CD4-positive, alpha-beta T cell treated with Interferon alpha-2 for 1 hour (primary cell): ENCODE results near the gene NRP2.

Source experiments
- DNase-seq, 2 donors: peaks; one replicate each; pipeline ENCODE4 v3.0.0-alpha.2; 2020 to 2022

NRP2 gene, protein sequence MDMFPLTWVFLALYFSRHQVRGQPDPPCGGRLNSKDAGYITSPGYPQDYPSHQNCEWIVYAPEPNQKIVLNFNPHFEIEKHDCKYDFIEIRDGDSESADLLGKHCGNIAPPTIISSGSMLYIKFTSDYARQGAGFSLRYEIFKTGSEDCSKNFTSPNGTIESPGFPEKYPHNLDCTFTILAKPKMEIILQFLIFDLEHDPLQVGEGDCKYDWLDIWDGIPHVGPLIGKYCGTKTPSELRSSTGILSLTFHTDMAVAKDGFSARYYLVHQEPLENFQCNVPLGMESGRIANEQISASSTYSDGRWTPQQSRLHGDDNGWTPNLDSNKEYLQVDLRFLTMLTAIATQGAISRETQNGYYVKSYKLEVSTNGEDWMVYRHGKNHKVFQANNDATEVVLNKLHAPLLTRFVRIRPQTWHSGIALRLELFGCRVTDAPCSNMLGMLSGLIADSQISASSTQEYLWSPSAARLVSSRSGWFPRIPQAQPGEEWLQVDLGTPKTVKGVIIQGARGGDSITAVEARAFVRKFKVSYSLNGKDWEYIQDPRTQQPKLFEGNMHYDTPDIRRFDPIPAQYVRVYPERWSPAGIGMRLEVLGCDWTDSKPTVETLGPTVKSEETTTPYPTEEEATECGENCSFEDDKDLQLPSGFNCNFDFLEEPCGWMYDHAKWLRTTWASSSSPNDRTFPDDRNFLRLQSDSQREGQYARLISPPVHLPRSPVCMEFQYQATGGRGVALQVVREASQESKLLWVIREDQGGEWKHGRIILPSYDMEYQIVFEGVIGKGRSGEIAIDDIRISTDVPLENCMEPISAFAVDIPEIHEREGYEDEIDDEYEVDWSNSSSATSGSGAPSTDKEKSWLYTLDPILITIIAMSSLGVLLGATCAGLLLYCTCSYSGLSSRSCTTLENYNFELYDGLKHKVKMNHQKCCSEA

DNA sequence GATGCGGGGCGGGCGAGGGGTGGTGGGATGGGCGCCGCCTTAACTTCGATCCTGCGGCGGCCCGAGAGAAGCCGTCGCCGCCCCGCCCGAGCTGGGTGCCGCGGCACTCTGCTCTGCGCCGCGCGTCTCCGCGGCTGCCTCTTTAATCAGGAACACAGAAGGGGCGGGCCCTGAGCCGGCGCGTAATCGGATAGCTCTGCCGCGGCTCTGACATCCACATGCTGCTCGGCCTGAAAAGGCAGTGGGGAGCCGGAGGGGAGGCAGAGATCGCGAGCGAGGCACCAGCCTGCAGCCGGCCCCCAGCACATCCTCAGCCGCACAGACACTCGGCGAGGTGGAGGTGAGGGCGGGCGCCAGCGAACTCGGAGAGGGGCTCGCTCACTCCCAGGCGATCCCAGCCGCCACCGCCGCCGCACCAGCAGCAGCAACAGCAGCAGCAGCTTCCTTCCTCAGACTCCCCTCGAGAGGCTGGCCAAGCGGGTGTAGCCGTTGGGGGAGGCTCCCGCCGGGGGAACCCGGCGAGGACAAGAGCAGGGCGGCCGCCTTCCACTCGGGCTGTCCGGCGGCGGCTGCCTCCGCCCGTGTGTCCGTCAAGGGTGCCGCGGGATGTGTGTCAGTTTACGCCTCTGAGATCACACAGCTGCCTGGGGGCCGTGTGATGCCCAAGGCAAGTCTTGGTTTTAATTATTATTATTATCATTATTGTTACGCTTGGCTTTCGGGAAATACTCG is at the start of gene NRP2:
Gene NRP2, plus strand, starts transcription at position 263 of the 732 bp plus-strand sequence. CDS start 790 bp downstream, outside the sequence.
- DNase-seq: peak; percentile 36 to 60

DNA sequence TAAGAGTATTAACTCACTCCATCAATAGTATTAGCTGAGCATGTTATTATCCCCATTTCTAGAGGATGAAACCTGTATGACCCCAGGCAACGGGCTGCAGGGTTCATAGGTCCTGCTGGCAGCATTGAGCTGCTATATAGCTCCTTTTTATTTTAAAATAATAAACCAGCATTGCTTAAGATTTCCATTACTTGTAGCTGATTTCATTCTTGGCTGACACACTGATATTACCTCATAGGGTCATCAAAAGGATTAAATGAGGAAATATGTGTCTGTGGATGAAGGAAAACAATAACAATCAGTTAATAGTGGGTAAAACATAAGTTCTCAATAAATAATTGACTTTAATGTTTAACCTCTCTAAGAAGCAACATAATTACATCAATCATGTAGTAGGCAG is 48.3 kb upstream of the NRP2 start:
- no peak for DNase-seq

DNA sequence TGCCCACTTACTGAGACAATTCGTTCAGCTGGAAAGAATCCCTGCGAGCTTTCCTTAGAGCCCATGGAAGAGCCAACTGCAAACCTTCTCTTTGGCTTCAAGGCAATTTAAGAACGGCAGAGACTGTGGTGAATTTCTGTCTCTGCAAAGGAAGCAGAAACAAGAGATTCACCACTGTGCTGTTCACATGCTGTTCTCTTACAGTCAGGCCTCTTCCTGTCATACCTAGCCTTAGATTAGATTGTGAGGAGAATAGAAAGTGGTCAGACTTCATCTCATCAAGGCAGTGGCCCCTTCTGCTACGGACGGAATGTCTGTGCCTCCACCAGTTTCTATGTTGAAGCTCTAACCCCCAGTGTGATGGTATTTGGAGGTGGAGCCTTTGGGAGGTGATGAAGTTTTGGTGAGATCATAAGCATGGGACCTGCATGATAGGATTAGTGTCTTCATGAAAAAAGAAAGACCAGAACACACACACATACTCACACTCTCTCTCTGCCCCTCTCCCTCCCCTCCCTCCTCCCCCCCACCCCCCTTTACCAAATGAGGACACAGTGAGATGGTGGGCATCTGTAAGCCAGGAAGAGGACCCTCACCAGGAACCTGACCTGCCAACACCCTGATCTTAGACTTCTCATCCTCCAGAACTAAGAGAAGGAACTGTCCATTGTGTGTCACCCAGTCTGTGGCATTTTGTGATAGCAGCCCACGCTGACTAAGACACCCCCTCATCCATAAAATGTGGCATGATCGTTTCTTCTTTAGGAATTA is 45.6 kb upstream of the NRP2 start:
- no peak for DNase-seq

DNA sequence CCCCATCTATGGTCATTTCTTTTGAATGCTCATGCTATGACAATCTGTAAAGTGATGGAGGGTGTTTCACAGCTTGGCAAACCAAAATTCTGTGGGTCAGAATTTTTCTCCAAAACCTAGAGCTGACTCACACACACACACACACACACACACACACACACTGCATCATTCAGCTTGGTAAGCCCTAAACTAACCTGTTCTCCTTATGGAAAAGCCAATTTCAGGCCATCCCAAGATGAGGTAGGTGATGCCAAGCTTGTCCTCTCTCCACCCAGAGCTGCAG is 45.0 kb upstream of the NRP2 start:
- DNase-seq: no peak

DNA sequence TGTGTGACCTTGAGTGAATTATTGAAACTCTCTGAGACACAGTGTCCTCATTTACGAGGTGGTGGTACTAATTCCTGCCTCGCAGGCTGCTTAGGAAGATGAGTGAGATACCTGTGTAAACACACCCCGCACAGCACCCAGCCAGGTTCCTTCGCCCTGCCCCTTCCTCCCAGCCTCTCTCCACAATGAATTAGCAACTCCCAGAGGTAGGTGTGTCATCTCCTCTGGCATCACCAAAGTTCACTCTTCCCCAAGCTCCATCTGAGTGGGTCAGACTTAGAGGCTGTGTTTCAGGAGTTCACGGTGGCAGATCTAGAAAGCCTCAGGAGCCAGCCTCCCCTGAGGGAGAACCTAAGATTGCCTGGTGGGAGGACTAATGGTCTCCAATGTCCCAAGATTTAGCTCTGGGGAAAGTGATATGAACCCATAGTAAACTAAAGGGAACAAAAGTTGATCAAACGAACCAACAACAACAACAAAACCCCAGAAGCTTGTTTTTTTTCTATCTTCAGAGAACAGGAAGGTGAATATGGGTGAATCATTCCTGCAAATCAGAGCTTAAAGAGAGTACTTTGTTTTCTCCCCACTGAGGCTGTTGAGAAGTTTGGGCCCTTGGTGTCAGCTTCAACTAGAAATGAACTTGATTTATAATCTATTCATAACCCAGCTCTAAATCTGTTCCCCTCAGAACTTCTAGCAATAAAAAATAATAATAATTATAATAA is 44.4 kb upstream of the NRP2 start:
- DNase-seq: no peak

DNA sequence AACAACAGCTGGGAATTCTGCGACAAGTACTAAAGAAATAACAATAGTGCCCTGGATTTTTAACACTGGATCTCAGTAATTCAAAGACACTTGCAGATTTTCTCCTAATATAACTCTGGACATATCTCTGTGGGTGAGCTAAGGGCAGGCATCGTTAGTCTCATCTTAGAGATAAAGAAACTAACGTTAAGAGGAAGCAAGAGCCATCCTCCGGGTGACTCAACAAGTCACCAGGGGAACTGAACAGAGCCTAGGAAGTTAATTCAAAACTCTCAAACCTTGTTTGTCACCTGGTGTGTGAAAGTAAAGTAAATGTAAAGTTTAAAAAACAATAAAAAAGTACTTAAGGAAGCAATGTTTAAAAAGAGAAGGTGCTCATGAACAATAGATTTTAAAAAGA is 41.6 kb upstream of the NRP2 start:
- no peak for DNase-seq

DNA sequence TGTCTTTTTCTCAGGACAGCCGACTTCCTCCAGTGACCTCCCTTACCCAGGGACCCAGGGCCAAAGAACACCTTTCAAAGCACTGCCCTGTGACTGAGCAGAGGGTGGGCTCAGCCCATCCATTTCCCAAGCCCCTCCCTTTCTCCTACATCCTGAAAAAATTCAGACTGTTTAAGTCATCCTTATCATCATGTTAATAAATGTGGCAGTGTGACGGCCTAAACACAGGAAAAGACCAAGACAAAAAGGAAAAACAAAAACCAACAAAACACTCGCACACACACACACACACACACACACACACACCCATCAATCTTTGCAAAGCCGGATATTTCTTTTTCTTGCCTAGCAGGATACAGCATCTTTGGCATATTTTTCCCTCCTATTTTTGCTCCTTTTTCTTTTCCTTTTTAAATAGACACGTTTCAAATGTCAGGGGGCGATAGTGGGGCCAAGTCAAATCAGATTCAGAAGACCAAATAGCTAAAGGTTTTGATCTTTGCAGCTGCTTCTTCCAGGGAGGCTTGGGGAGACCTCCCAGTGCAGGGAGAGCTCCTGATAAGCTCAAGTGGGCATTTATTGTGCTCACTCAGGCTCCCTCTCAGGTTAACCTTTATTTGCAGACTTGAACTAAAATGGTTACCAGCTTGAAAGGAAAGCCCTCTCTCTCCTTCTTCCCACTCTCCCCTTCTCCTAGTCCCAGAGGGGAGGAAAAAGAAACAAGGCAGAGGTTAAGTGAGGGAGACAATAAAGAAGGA is 39.5 kb upstream of the NRP2 start:
- no peak for DNase-seq

DNA sequence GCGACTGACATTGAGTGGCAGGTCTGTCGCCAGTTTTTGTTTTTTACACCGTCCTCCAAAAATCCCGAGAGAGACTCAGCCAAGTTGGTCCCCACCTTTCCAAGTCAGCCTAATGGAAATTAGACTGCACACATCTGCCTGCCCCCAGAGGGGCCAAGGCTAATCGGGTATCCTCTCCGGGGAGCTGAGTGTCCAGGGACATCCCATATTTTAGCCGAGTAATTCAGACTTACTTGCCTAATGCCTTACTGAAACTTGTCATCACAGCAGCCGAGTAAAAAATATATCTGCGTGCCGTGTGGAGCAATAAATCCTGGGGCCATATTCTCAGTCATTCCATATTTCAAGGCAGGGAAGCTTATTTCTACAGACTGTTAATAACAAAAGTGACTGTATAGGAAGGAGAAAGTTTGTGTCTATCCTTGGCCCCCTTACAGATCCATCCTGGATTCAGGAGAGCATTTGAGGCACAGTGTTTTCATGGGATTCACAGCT is 38.9 kb upstream of the NRP2 start:
- DNase-seq: no peak

DNA sequence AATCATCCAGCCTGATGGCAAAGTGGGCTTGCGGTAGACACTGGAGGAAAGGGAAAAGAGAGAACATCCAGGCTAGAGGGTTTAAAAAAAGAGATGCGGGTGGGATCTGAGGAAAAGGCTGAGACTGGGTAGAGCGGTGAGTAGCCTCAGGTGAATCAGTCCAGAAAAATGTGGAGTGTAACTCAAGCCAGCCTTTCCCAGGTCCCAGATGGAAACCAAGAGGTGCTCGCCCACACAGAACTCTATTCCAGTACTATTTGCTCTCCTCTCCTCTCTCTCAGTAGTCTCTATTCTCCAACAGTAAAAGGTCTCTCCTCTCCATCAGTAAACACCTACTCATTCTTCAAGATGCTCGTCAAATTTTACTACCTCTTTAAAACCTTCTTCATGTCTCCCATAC is 38.3 kb upstream of the NRP2 start:
- DNase-seq: no peak

DNA sequence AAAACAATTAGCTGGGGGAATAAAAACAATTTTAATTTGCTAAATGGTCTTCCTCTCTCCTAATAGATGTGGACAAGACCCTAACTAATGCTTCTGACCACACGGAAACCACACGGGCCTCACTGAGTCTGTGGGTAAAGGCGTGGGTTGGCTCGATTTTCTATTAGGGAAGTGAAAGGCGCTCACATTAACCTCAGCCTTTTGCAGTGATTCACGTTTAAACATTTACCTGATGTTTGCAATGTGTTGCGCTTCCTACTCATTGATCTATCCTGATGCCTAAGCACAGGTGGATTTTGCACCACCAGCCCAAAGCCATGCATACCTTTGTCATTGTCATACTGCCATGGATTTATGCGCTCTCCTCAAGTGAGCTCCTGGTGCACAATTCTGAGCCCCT is 35.6 kb upstream of the NRP2 start:
- DNase-seq: no peak

DNA sequence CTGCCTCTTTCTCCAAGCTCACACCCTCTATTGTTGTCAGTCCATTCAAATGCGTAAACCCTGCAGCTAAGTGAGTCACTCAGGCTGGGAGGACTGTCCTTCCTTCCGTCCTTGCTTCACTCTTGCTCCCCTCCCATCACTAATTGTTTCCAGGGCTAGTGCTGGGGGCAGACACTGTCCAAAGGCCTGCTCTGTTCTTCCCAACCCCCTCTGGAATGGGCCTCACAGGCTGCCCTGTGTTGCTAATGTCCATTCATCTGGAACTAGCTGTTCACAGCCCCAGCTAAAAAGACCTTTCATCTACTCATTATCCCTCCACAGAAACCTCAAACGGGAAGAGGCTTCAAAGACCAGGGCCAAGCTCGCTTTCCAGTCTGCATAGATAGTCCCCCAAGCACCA is 31.9 kb upstream of the NRP2 start:
- DNase-seq: no peak

DNA sequence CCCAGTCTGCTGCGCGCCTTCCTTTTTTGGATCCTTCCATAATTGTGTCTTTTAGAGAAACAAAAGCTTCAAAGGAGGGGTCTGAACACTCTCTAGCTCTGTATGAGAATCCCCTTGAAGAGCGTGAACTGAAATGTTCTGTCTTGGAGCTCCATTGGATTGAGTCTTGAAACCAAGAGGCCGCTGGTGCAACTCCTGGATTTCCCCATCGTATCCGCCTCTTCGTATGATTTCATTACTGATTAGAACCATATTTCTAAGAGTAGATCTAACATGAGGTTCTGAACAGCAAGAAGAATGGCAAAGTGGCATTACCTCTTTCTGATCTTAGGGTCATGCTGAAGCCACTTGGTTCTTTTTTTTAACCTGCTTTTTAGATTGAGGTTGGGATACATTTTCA is 31.4 kb upstream of the NRP2 start:
- no peak for DNase-seq

DNA sequence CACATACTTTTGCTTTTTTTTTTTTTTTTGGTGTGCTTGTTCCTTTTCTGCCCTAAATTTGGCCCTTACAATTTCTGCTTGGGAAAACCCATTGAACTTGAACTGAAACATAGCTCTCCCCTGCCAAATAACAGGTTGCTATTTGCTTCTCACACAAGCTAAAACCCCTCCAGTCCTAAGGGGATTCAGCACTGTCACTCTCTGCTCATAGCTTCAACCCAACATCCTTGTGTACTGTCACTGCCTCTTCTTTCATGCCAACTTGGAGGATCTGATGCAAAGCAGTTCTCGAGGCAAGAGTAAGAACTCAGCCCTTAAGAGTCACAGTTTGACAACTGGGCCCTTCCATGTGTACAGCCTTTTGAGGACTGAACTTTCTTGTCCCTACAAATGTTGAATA is 30.6 kb upstream of the NRP2 start:
- no peak for DNase-seq

DNA sequence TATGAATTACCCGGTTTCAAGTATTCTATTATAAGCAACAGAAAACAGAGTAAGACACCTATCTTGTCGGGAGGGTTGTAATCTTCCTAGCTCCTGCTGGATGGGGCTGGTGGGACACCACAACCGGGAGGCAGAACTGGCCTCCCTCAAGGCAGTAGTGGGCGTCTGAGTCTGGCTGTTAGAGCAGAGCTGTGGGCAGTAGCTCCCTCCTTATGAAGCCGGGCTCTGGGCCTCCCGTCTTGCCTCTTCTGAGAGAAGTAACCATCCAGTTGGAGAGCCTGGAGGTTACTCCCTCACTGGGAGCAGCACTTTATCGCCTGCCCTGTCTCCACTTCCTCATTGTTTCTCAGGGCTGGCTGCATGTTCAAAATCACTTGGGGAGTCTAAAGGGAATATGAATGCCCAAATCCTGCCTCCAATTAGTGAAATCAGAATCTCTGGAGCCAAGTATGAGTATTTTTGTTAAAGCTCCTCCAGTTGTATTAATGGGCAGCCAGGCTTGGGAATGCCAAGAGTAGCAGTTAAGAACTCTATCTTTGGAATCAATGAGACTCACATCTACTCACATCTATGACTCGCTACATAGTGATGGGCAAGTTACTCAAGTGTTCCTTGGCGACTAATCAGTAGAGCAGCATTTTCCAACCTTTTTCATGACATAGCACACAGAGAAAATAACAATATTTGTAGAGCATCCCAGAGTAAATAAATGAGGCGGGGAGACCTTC is 27.3 kb upstream of the NRP2 start:
- no peak for DNase-seq

DNA sequence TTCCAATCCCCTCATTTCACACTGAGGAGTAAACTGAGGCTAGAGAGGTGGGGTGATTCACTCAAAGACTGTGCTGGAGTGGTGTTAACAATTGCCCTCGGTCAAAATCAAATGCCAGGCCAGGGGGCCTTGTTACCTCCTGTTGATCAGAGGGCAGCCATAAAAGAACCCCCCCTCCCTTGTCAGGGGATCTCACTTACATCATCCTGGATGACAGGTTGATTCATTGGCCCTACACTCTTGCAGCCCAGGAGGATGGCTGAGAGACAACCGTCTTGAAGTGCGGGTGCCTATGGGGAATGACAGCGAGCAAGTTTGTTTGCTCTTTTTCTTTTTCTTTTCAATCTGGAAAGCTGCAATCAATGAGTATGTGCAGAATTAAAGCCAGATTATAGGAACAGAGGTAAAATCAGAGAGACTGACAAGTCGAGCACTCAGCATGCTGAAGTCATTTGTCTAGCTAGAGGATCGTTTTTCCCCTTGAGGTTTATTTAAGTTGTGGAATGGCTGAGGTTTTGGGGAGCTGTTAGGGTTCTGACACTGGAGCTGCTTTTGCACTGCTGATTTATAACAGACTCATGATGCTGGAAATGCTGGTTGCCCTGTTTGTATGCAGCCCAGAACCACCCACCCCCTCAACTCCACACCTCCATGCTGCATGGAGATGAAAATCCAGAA is 26.4 kb upstream of the NRP2 start:
- no peak for DNase-seq

DNA sequence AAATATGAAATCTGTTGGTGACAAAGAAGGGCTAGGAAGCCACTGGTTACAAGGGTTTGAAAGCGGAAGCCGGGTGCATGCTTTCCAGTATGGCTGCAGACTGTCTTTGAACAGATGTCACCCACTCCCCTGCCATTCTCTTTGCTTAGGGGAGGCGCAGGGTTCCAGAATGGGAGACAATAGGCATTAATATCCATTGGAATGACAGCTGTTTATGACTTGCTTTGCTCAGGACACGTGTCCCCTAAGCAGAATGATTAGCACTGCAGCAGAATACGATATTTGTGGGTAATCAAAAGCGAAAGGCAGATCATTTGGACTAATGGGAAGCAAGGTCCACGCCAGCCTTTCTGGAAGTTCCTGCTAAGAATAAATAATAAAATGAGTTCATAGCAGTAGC is 25.8 kb upstream of the NRP2 start:
- no peak for DNase-seq

DNA sequence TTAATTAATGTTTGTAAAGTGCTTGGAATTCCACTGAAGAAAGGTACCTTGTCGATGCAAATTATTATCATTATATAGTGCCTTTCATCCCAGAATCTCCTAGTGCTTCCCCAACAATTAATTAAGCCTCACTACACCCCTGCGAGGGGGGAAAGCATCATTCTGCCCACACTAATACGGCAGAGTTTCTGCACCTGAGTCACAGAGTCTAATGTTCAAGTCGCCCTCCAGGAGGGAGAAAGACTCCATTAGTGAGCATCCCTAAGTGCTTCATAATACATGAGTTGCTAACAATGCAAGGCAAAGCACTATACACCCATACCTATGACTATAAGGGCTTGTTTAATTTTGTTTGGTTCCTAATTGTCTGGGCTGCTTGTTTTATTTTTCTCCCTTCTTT is 25.4 kb upstream of the NRP2 start:
- DNase-seq: no peak

DNA sequence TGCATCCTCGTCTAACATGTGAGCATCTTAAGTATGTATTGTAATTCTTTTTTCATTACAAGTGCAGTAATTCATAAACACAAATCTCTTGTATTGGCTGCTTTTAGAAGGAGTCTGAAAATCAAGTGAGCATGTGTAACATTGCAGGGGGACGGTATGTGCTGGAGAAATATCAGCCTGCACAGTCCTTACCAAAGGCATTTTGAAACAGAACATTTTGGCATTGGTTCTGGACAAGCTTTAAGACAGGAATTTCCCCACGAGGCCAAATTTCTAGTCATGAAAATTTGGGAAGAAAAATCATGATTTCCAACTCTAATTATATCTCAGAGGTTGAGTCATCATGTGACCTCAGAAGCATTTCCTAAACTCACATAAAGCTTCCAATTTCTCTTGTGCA is 24.7 kb upstream of the NRP2 start:
- no peak for DNase-seq

DNA sequence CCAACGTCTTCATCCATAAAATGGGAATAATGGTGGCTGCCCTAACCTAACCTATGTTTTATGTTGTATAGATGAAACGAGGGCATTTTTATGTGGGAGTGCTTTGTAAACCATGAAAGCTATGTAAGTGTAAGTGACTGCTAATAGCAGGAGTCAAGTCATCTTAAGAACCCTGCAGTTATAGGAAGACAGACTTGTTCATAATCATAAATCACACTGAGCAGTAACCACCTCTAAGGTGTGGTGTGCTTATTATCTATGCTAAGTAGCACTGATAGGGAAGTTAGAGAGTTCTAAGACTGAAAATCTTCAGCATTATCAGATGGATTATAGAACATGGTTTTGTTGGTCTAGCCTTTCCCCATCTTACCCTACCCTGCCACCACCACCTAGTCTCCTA is 24.2 kb upstream of the NRP2 start:
- no peak for DNase-seq

DNA sequence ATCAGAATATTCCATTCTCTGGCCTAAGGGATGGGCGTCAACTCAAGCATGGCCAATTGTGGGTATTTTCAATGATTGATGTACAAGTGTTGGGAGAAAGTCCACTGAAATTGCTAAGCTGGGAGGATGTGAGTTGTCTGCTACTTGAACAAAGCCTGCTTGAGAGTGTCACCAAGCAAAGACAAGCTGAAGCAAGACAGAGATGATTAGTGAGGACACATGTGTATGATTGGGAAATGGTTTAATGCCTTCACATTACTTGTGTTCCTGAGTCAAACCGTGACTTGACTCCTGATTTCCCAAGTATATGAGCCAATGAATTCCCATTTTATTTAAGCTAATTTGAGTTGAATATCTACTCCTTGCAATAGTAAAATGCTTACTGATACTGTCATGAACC is 23.7 kb upstream of the NRP2 start:
- DNase-seq: no peak
